Suprapubic skin (tissue), 4 donors: ENCODE results near the gene PON3. TPM values are rescaled to one million over a fixed set of nuclear protein-coding genes. Genes with fewer than 3 reads are reported as not detected.
A peak's percentile ranks its signal among the peaks of the same experiment; 100 is the strongest.
"Not testable (repeated sequence)": the region's sequence is repeated elsewhere in the genome, so short reads cannot be mapped to it uniquely, and the experiment has no call there.

Experiments
- DNase-seq, 2 donors: peaks; one replicate each; pipeline ENCODE4 v3.0.0-alpha.2; 2019; ENCODE audit warnings: low spot score in 2 of 2
- H3K27ac ChIP-seq: fragments of 200-600 bp; sonication (generic); one replicate; pipeline ENCODE4 v1.5.1; 2019
- H3K27me3 ChIP-seq: fragments of 200-600 bp; sonication (generic); one replicate; pipeline ENCODE4 v1.5.1; 2019
- H3K36me3 ChIP-seq: fragments of 200-600 bp; sonication (generic); one replicate; pipeline ENCODE4 v1.5.1; 2019
- H3K4me1 ChIP-seq: fragments of 200-600 bp; sonication (generic); one replicate; pipeline ENCODE4 v1.5.1; 2019
- H3K4me3 ChIP-seq: fragments of 200-600 bp; sonication (generic); one replicate; pipeline ENCODE4 v1.5.1; 2019; ENCODE audit warnings: mild to moderate bottlenecking
- H3K9me3 ChIP-seq: fragments of 200-600 bp; sonication (generic); one replicate; pipeline ENCODE4 v1.5.1; 2019
- CTCF ChIP-seq, 2 donors: fragments of 200-600 bp in 1 of 2; fragments of 450-650 bp in 1 of 2; sonication (generic) in 1 of 2; IDR thresholded peaks; one replicate each; pipeline ENCODE4 v1.5.1; 2016 to 2019; ENCODE audit warnings: antibody characterized with exemption in 2 of 2, mild to moderate bottlenecking in 1 of 2, moderate library complexity in 1 of 2
- EP300 ChIP-seq: sonication (generic); formaldehyde crosslinking; IDR thresholded peaks from one replicate; pipeline ENCODE4 v1.6.1; 2017; ENCODE audit warnings: antibody characterized with exemption
- POLR2A ChIP-seq, 2 donors: fragments of 450-650 bp; IDR thresholded peaks; one replicate each; pipeline ENCODE4 v1.6.1; 2017; ENCODE audit warnings: antibody characterized with exemption in 2 of 2, mild to moderate bottlenecking in 2 of 2, moderate library complexity in 2 of 2
- POLR2AphosphoS5 ChIP-seq, 3 donors: sonication (generic); formaldehyde crosslinking; IDR thresholded peaks; one replicate each; pipeline ENCODE4 v1.6.1; 2017; ENCODE audit warnings: antibody characterized with exemption in 3 of 3
- WGBS: methylation state at CpG from one replicate; pipeline ENCODE4 v1.1.5; 2018; 5-methylcytosine and 5-hydroxymethylcytosine counted together
- total RNA-seq, 4 donors: library from RNA; depleted of rRNA; stranded (reverse); fragments of >200 nt; gene quantifications; one replicate each; pipeline ENCODE4 v1.1.0, GENCODE V29; 2016

Gene PON3
- total RNA-seq, 4 donors from 2014 or later: 2.9 to 14.5 (median 11.7) TPM

DNA sequence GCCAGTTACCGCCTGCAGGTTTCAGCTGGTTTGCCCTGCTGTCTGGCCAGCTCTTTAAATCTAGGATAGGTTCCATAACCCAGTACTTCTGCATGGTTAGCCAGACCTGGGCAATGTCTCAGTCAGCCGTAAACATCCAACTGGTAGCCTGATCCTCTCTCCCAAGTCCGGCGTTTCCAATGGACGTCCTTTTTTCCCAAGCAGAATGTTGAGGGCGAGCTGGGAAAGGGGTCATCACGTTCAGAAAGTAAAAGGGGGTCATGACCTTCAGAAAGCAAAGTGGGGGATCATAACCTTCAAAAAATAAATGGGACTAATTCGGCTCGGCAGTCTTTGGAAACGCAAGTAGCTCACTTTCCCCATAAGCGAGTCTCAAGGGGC is 430 bp downstream of the PON3 start:
- Histone ChIP-seq H3K36me3 (no peaks in the 10 kb centered on the region), H3K9me3 (no peaks in the 10 kb centered on the region), H3K27ac (no peak overlapping the region), H3K4me1 (peaks cover 12% of the 10 kb centered on the region), H3K4me3 (peak overlapping the region; percentile 65), H3K27me3 (no peaks in the 10 kb centered on the region)
- 69% methylated on average over 11 of the region's 11 CpGs for WGBS
- no peak for TF ChIP-seq POLR2A (IDR thresholded peaks at IDR 0.05)
- TF ChIP-seq POLR2AphosphoS5 (IDR thresholded peaks at IDR 0.05): no peak
- no peak for TF ChIP-seq EP300
- TF ChIP-seq CTCF (IDR thresholded peaks at IDR 0.05): no peak
- DNase-seq: no peak

DNA sequence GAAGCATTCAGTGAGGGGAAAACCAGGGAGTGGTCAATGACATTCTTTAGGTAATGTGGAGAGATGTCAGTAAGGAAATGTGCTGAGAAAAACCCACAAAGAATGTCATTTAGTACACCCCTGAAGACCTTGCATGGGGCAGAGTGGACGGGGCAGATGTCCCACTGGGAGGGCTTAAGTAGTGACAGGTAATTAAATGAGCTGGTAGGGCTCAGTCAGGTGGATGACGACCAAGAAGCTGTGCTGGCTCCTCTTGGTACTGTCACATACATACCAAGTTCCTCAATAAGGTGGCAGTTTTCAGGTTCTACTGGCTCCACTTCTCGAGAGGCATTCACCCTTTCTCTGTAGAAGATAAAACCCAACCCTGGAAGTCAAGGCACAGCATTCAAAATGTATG is 1.8 kb downstream of the PON3 start:
- Histone ChIP-seq H3K4me1 (peaks cover 12% of the 10 kb centered on the region), H3K27ac (no peak overlapping the region), H3K9me3 (no peaks in the 10 kb centered on the region), H3K4me3 (no peak overlapping the region), H3K36me3 (no peaks in the 10 kb centered on the region), H3K27me3 (no peaks in the 10 kb centered on the region)
- 90% methylated on average over 3 of the region's 3 CpGs for WGBS
- DNase-seq: no peak
- TF ChIP-seq CTCF (IDR thresholded peaks at IDR 0.05) (no peak), EP300 (no peak), POLR2AphosphoS5 (IDR thresholded peaks at IDR 0.05) (no peak), POLR2A (IDR thresholded peaks at IDR 0.05) (no peak)

GRCh38 chr7:95391761-95392160 is 4.4 kb downstream of the PON3 start:
- DNase-seq: no peak
- H3K4me3 ChIP-seq: no peak overlapping the region
- H3K27ac ChIP-seq: no peak overlapping the region
- H3K27me3 ChIP-seq: no peaks in the 10 kb centered on the region
- H3K36me3 ChIP-seq: no peaks in the 10 kb centered on the region
- WGBS: 63% methylated on average over 2 of the region's 2 CpGs
- H3K9me3 ChIP-seq: no peaks in the 10 kb centered on the region
- peaks cover 6% of the 10 kb centered on the region for H3K4me1 ChIP-seq
- TF ChIP-seq CTCF (IDR thresholded peaks at IDR 0.05): no peak
- TF ChIP-seq EP300: no peak
- TF ChIP-seq POLR2AphosphoS5 (IDR thresholded peaks at IDR 0.05): no peak
- no peak for TF ChIP-seq POLR2A (IDR thresholded peaks at IDR 0.05)

GRCh38 chr7:95389516-95389915 is 6.7 kb downstream of the PON3 start:
- Histone ChIP-seq H3K36me3 (no peaks in the 10 kb centered on the region), H3K9me3 (no peaks in the 10 kb centered on the region), H3K4me1 (no peaks in the 10 kb centered on the region), H3K27me3 (no peaks in the 10 kb centered on the region), H3K27ac (no peak overlapping the region), H3K4me3 (no peak overlapping the region)
- 96% methylated on average over 7 of the region's 7 CpGs for WGBS
- no peak for DNase-seq
- TF ChIP-seq CTCF (IDR thresholded peaks at IDR 0.05): no peak
- TF ChIP-seq POLR2A (IDR thresholded peaks at IDR 0.05): no peak

DNA sequence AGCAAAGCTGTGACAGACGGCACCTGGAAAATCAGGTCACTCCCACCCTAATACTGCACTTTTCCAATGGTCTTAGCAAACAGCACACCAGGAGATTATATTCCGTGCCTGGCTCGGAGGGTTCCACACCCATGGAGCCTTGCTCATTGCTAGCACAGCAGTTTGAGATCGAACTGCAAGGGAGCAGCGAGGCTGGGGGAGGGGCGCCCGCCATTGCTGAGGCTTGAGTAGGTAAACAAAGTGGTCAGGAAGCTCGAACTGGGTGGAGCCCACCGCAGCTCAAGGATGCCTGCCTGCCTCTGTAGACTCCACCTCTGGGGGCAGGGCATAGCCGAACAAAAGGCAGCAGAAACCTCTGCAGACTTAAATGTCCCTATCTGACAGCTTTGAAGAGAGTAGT is 16.7 kb downstream of the PON3 start:
- not testable (repeated sequence) for H3K4me3 ChIP-seq, H3K36me3 ChIP-seq, H3K27ac ChIP-seq, H3K9me3 ChIP-seq, H3K27me3 ChIP-seq, DNase-seq, H3K4me1 ChIP-seq
- 89% methylated on average over 3 of the region's 10 CpGs for WGBS

DNA sequence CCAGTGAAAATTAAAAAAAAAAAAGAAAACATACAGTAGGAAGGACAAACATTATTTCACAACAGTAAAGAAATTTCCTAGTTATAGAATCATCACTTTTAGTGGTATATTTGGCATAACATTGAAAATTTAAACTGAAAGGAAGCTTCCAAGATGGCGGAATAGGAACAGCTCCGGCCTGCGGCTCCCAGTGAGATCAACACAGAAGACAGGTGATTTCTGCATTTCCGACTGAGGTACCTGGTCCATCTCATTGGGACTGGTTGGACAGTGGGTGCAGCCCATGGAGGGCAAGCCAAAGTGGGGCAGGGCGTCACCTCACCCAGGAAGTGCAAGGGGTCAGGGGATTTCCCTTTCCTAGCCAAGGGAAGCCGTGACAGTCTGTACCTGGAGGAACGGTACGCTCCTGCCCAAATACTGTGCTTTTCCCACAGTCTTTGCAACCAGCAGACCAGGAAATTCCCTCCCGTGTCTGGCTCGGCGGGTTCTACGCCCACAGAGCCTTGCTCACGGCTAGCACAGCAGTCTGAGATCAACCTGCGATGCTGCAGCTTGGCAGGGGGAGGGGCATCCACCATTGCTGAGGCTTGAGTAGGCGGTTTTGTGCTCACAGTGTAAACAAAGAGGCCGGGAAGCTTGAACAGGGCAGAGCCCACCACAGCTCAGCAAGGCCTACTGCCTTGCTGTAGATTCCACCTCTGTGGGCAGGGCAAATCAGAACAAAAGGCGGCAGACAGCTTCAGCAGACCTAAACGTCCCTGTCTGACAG is 19.4 kb downstream of the PON3 start:
- DNase-seq: no peak
- H3K4me1 ChIP-seq: no peaks in the 10 kb centered on the region
- H3K36me3 ChIP-seq: no peaks in the 10 kb centered on the region
- TF ChIP-seq POLR2A (IDR thresholded peaks at IDR 0.05) (no peak), CTCF (IDR thresholded peaks at IDR 0.05) (no peak), POLR2AphosphoS5 (IDR thresholded peaks at IDR 0.05) (no peak), EP300 (no peak)
- H3K27me3 ChIP-seq: no peaks in the 10 kb centered on the region
- no peak overlapping the region for H3K27ac ChIP-seq
- H3K9me3 ChIP-seq: peaks cover 4% of the 10 kb centered on the region
- 86% methylated on average over 4 of the region's 18 CpGs for WGBS
- no peak overlapping the region for H3K4me3 ChIP-seq
